Spleen (tissue), 11 donors: ENCODE measurements around the gene TNNI3K. TPM values are rescaled to one million over a fixed set of nuclear protein-coding genes. Genes with fewer than 3 reads are reported as not detected.

Experiments used
- DNase-seq: peaks from one replicate; pipeline ENCODE4 v3.0.0-alpha.2; 2020
- H3K27ac ChIP-seq, 8 donors: fragments of 200-600 bp; sonication (generic) in 7 of 8; 1 replicate in 4 of 8; 2 replicates in 4 of 8; pipeline versions ENCODE4 v1.5.0 to v1.8.0; 2016 to 2021; ENCODE audit warnings: inconsistent platforms in 4 of 8, mild to moderate bottlenecking in 4 of 8, moderate library complexity in 1 of 8
- H3K27me3 ChIP-seq, 7 donors: fragments of 200-600 bp; sonication (generic) in 6 of 7; replicated peaks in 1 of 7; 1 replicate in 4 of 7; 2 replicates in 3 of 7; pipeline versions ENCODE4 v1.5.0 to v1.8.0; 2016 to 2021; ENCODE audit warnings: inconsistent platforms in 3 of 7, mild to moderate bottlenecking in 1 of 7
- H3K36me3 ChIP-seq, 6 donors: fragments of 200-600 bp; sonication (generic) in 5 of 6; 1 replicate in 4 of 6; 2 replicates in 2 of 6; pipeline versions ENCODE4 v1.5.0 to v1.8.0; 2016 to 2021; ENCODE audit warnings: inconsistent platforms in 2 of 6
- H3K4me1 ChIP-seq, 6 donors: fragments of 200-600 bp; sonication (generic) in 5 of 6; 1 replicate in 3 of 6; 2 replicates in 3 of 6; pipeline versions ENCODE4 v1.5.0 to v1.8.0; 2016 to 2021; ENCODE audit warnings: inconsistent platforms in 3 of 6
- H3K4me3 ChIP-seq, 8 donors: fragments of 200-600 bp; sonication (generic) in 7 of 8; 1 replicate in 4 of 8; 2 replicates in 4 of 8; pipeline versions ENCODE4 v1.5.0 to v1.8.0; 2016 to 2021; ENCODE audit warnings: inconsistent platforms in 4 of 8, mild to moderate bottlenecking in 4 of 8, moderate library complexity in 2 of 8
- H3K9me3 ChIP-seq, 8 donors: fragments of 200-600 bp; sonication (generic) in 7 of 8; 1 replicate in 4 of 8; 2 replicates in 4 of 8; pipeline versions ENCODE4 v1.5.0 to v1.8.0; 2016 to 2021; ENCODE audit warnings: inconsistent platforms in 4 of 8
- POLR2A ChIP-seq, 3 donors: fragments of 450-650 bp; IDR thresholded peaks; one replicate each; pipeline ENCODE4 v1.5.1; 2017; ENCODE audit warnings: antibody characterized with exemption in 3 of 3, mild to moderate bottlenecking in 1 of 3
- POLR2AphosphoS5 ChIP-seq, 3 donors: sonication (generic); formaldehyde crosslinking; IDR thresholded peaks; one replicate each; pipeline ENCODE4 v1.5.1; 2017; ENCODE audit warnings: antibody characterized with exemption in 3 of 3
- WGBS, 5 donors: extraction: QIAGEN DNeasy Blood & Tissue Kit in 3 of 5; methylation state at CpG; one replicate each; pipeline versions ENCODE4 v1.1.5 to v1.1.7; 2013 to 2018; 5-methylcytosine and 5-hydroxymethylcytosine counted together
- intact Hi-C: fragments of 100-400 bp; cut with DNase I; formaldehyde crosslinking; loops from one replicate; pipeline ENCODE4 v1.15.0; 2023; ENCODE audit warnings: low total_unique reads
- polyA plus RNA-seq, 3 donors: library from polyadenylated mRNA; stranded (reverse); fragments of 200-250 nt; gene quantifications; one replicate each; pipeline ENCODE4 v1.2.1, GENCODE V29; 2013
- total RNA-seq, 7 donors: library from RNA; depleted of rRNA in 3 of 7; stranded (reverse); fragments of >200 nt in 3 of 7; fragmentation: NEBNext Ultra II Directional in 4 of 7; extraction: Animal tissue kit (Norgen Biotek cat#: 25700) in 4 of 7; gene quantifications; one replicate each; pipeline versions ENCODE4 v1.1.0 to v1.2.1, GENCODE V29; 2016 to 2021
- TF ChIP-seq, protein P1 (sequence below), 11 experiments: fragments of 200-600 bp in 7 of 11; fragments of 450-650 bp in 4 of 11; sonication (generic) in 4 of 11; IDR thresholded peaks in 8 of 11; conservative IDR thresholded peaks in 3 of 11; 1 replicate in 7 of 11; 2 replicates in 4 of 11; pipeline versions ENCODE4 v1.4.0 to v1.8.0; 2016 to 2021; ENCODE audit warnings: antibody characterized with exemption in 11 of 11, inconsistent platforms in 4 of 11, mild to moderate bottlenecking in 1 of 11
- donor health status: healthy with polysubstance abuse.
- donor health status: DM: no; HTN: no; CAD: no; lungs with moderate emphysema.
- donor health status: DM: no; HTN: no; CAD: no.
- donor health status: Bipolar disorder and iron deficiency.
- donor health status: healthy.
- donor health status: DM: no; HTN: no; CAD: no.
- donor health status: DM: yes; HTN: yes; CAD: no.

The TNNI3K gene
- total and polyA plus RNA-seq, 10 donors, result 0.41 to 6.2 (median 2.8) TPM; not detected in 1

DNA sequence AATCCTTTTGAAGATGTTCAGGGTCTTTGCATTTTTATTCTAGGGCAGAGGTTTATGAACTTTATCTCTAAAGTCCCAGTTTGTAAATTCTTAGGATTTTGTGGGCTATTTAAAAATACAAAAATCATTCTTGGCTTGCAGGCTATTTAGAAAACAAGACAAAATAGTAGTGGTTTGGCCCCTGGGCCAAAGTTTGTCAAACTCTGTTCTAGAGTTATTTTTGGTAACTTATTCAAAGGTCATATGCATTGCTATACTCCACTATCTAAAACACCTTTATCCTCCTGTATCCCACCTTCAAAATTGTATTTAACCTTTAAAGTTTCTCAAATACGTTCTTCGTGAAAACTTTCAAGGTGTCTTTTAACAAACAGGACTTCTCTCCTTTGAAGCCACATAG is 352.7 kb downstream of the TNNI3K start:
- TF ChIP-seq POLR2A (IDR thresholded peaks at IDR 0.05), result no peak
- TF ChIP-seq POLR2AphosphoS5 (IDR thresholded peaks at IDR 0.05), result no peak
- intact Hi-C loops, result no loop called here
- H3K4me1 ChIP-seq, result no peaks in the 10 kb centered on the region
- H3K36me3 ChIP-seq, result no peaks in the 10 kb centered on the region
- no peak for DNase-seq
- H3K4me3 ChIP-seq, result no peak overlapping the region
- no peaks in the 10 kb centered on the region for H3K27me3 ChIP-seq
- H3K9me3 ChIP-seq, result no peaks in the 10 kb centered on the region
- 91 to 98% (median 96%) methylated on average over 2 of the region's 2 CpGs for WGBS, 5 donors
- H3K27ac ChIP-seq, result no peak overlapping the region

GRCh38 chr1:74590288-74590687 is 355.1 kb downstream of the TNNI3K start:
- no peaks in the 10 kb centered on the region for H3K4me1 ChIP-seq
- no peaks in the 10 kb centered on the region for H3K27me3 ChIP-seq
- TF ChIP-seq, protein P1, sequence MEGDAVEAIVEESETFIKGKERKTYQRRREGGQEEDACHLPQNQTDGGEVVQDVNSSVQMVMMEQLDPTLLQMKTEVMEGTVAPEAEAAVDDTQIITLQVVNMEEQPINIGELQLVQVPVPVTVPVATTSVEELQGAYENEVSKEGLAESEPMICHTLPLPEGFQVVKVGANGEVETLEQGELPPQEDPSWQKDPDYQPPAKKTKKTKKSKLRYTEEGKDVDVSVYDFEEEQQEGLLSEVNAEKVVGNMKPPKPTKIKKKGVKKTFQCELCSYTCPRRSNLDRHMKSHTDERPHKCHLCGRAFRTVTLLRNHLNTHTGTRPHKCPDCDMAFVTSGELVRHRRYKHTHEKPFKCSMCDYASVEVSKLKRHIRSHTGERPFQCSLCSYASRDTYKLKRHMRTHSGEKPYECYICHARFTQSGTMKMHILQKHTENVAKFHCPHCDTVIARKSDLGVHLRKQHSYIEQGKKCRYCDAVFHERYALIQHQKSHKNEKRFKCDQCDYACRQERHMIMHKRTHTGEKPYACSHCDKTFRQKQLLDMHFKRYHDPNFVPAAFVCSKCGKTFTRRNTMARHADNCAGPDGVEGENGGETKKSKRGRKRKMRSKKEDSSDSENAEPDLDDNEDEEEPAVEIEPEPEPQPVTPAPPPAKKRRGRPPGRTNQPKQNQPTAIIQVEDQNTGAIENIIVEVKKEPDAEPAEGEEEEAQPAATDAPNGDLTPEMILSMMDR (IDR thresholded peaks at IDR 0.05 in 8 of 11, conservative IDR thresholded peaks at IDR 0.05 in 3 of 11), result no peak
- TF ChIP-seq POLR2AphosphoS5 (IDR thresholded peaks at IDR 0.05) (no peak), POLR2A (IDR thresholded peaks at IDR 0.05) (no peak)
- no peak overlapping the region for H3K4me3 ChIP-seq
- no peak overlapping the region for H3K27ac ChIP-seq
- H3K9me3 ChIP-seq, result no peaks in the 10 kb centered on the region
- intact Hi-C loops, result no loop called here
- no peaks in the 10 kb centered on the region for H3K36me3 ChIP-seq
- DNase-seq, result no peak
- WGBS, 5 donors, result 75 to 86% (median 84%) methylated on average over 5 of the region's 5 CpGs

GRCh38 chr1:74591949-74592348 is 356.8 kb downstream of the TNNI3K start:
- TF ChIP-seq POLR2A (IDR thresholded peaks at IDR 0.05) (no peak), POLR2AphosphoS5 (IDR thresholded peaks at IDR 0.05) (no peak)
- TF ChIP-seq, protein P1 (IDR thresholded peaks at IDR 0.05 in 8 of 11, conservative IDR thresholded peaks at IDR 0.05 in 3 of 11), result no peak
- DNase-seq, result no peak
- no peaks in the 10 kb centered on the region for H3K36me3 ChIP-seq
- intact Hi-C loops, result no loop called here
- H3K4me3 ChIP-seq, result no peak overlapping the region
- H3K27me3 ChIP-seq, result no peaks in the 10 kb centered on the region
- 78 to 86% (median 83%) methylated on average over 2 of the region's 2 CpGs for WGBS, 5 donors
- H3K9me3 ChIP-seq, result no peaks in the 10 kb centered on the region
- no peaks in the 10 kb centered on the region for H3K4me1 ChIP-seq
- no peak overlapping the region for H3K27ac ChIP-seq

DNA sequence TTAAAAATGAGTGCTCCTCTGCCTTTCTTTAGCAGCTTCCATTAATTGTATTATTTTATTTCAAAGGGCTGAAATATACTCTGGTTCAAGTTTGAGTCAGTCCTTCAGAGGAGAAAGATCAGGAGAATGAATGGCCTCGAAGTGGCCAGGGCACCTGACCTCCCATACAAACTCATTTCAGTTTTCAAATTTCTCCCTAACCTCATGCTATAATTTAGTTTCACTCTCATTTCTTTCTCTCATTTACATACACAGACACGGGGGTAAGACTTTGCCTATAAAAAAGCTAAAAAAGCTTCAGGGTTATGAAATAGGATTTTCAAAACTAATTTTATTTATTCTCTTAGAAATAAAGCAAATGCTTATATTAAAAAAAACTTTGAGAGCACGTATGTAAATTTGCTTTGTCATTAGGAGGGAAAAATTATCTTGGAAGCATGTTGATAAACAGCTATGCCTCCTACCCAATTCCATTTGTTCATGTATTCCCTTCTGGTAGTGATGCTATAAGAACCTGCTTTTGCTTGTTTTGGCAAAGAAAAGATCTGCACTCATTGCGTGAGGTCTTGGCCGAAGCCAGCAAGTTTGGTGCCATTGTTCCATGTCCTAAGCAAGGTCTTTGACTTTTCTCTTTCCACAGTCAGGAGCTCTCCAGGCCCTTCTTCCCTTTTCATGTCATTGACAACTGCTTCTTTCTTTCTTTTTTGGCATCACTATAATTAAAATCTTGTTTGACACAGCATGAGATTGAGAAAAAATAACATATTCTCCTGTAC is 357.6 kb downstream of the TNNI3K start:
- intact Hi-C loops, result no loop called here
- DNase-seq, result no peak
- 73 to 82% (median 75%) methylated on average over 5 of the region's 5 CpGs for WGBS, 5 donors
- TF ChIP-seq, protein P1 (IDR thresholded peaks at IDR 0.05 in 8 of 11, conservative IDR thresholded peaks at IDR 0.05 in 3 of 11), result no peak
- TF ChIP-seq POLR2A (IDR thresholded peaks at IDR 0.05), result no peak
- no peak for TF ChIP-seq POLR2AphosphoS5 (IDR thresholded peaks at IDR 0.05)
- Histone ChIP-seq H3K36me3 (no peaks in the 10 kb centered on the region), H3K4me1 (no peaks in the 10 kb centered on the region), H3K27ac (no peak overlapping the region), H3K4me3 (no peak overlapping the region), H3K9me3 (no peaks in the 10 kb centered on the region), H3K27me3 (no peaks in the 10 kb centered on the region)

Other genes starting within 250 kb of the TNNI3K start
- gene LRRIQ3, start 37.2 kb upstream of the TNNI3K start, total RNA-seq, result 1 to 10 TPM; 1.0 to 3.0 (median 1.7) TPM
- gene LRRIQ3, start 37.2 kb upstream of the TNNI3K start, polyA plus RNA-seq, result 1 to 10 TPM in 2 of 3 donors, under 1 TPM in 1; 0.86 to 1.3 (median 1.2) TPM
- 10 to 100 TPM; 12.7 to 28.0 (median 19.0) TPM for gene FPGT, start 37.1 kb upstream of the TNNI3K start, total RNA-seq
- 1 to 10 TPM; 3.6 to 6.6 (median 5.1) TPM for gene FPGT, start 37.1 kb upstream of the TNNI3K start, polyA plus RNA-seq